Measurements from ENCODE around the gene UBASH3B.
"Not testable (repeated sequence)": the region's sequence is repeated elsewhere in the genome, so short reads cannot be mapped to it uniquely, and the experiment has no call there.

The UBASH3B gene

DNA sequence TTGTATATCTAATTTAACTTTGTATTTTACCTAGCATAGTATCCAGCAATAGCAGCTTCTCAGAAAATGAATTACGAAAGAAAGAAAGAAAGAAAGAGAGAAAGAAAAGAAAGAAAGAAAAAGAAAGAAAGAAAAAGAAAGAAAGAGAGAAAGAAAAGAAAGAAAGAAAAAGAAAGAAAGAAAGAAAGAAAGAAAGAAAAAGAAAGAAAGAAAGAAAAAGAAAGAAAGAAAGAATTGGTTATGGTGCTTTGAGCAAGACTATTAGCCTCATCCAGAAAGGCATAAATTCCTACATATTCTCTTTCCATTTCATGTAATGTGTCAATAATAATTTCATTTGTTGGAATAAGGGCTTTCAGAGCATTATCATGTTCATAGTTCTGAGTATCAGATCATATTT is 207.6 kb downstream of the UBASH3B start:
- not testable (repeated sequence) for DNase-seq

DNA sequence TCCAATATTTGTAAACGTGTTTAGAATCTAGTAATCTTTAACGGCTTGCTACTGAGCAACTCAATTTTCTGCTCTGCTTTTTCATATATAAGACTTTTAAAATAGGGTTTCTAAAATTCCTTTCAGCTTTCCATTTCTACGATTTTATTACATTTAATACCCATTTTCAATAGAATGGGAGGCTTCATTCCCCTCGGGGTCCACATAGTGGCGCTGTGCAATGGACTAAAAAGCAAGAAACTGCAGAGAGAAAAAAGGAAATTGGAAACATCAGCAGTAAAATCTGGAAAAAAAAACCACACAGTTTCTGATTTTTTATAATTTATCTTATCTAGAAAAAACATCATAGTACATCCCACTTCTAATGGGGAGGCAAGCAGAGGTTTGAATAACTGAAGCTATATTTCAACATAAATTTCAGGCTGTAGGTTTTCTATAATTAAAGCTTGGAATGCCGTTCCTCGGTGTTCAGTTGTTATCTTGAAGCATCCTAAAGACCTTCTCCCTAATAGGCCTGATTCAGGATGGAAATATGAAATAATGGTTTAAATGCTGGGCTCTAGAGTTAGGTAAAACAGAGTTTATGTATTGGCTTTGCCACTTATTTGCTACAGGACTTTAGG is 208.3 kb downstream of the UBASH3B start:
- DNase-seq: peak; percentile 55
